ENCODE data around the gene NUDCD3.
A peak's percentile ranks its signal among the peaks of the same experiment; 100 is the strongest.

Gene NUDCD3

DNA sequence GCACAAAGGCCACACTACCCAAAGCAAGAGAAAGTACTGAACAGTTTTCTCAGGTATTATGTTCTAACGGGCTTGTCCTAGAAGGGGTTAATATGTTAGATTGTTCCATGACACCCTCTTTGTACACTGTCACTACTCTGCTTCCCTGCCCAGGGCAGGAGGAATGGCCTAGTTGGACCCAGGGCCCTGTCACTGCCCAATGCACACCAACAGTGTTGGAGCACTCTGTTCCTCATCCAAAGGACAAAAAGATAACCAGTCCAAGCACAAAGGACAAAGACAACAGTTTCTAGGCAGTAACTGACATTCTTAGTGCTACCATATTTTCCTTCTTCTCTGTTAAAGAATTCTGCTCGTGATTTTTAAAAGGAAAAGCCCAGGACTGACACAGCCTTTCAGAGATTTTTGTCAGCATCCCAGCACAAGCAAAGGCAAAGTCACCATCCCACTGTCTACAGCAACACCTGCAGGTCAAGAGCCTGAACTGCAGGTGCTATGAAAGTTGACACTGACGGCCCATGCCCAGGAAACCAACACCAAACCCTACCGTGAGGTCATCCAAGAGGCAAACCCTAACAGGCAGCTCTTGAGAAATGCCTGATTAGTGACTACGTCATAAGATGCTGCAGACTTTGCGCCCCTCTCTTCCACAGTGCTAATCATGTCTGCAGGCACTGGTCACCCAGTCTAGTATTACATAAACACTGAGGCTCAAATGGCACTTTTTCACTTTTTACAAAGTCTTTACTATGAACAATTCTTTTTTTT lies 13.2 kb downstream of the NUDCD3 start:
- peak; percentile 75 for DNase-seq

DNA sequence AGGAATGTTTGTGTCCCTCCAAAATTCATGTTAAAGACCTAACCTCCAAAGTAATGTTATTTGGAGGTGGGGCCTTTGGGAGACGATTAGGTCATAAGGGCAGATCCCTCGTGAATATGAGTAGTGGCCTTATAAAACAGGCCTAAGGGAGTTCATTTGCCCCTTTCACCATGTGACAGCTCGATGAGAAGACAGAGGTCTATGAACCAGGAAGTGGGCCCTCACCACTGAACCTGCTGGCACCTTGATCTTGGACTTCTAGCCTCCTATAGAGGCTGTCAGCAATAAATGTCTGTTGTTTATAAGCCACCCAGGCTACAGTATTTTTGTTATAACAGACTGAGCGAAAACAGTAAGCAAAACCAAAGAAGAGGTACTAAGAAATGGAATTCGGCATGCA lies 14.1 kb downstream of the NUDCD3 start:
- DNase-seq = no peak

DNA sequence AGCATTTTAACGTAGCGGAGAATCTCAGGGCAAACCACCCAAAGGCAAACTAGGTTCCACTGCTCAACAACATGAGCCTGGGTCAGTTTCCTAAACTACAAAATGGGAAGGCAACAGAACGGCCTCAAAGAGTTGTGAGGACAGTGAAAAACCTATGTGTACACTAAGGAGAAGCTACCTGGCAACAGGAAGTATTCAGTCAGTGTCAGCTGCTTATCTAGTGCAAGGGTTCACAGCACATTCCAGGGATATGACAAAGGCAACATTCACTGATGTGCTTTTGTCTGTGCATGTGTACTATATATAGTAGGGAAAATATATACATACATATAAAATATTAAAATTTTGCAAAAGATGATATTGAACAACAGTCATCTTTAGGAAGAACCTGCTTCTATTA lies 17.2 kb downstream of the NUDCD3 start:
- DNase-seq = no peak

DNA sequence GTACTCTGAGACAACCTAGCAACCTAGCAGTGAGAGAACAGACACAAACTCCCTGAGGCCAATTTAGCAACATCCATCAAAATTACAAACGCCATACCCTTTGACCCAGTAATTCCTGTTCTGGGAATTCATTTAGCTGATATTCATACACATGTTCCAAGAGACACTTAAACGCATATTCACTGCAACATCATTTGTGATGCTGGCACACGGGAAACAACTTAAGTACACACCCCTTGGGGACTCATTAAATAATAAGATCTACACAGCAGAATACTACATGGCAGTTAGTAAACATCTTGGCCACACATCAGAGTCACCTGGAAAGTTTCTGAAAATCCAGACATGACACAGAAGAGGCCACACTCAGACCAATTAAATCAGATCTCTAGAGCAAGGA lies 17.6 kb downstream of the NUDCD3 start:
- DNase-seq = no peak

DNA sequence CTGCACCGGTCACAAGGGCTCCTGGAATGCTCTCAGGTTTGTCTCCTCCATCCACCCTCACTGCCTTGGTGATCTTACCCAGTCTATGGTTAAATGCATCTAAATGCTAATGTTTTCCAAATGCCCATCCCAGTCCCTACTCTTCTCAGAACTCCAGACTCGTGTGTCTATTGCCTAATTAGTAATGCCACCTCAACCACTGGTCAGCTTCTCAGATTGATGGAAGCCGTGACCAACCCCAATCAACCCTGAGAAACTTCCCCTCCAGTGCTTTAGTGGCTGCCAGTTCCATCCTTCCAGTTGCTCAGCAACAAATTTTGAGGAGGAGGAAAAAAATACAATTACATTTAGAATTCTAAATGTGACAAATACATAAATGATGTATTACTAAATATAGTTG lies 18.6 kb downstream of the NUDCD3 start:
- DNase-seq = no peak

GRCh38 chr7:44471436-44471835 lies 19.0 kb downstream of the NUDCD3 start:
- DNase-seq = no peak

GRCh38 chr7:44470628-44471245 lies 19.7 kb downstream of the NUDCD3 start:
- DNase-seq = no peak

- no peak for DNase-seq
Observed at GRCh38 chr7:44470135-44470479, 20.4 kb downstream of the NUDCD3 start.

DNA sequence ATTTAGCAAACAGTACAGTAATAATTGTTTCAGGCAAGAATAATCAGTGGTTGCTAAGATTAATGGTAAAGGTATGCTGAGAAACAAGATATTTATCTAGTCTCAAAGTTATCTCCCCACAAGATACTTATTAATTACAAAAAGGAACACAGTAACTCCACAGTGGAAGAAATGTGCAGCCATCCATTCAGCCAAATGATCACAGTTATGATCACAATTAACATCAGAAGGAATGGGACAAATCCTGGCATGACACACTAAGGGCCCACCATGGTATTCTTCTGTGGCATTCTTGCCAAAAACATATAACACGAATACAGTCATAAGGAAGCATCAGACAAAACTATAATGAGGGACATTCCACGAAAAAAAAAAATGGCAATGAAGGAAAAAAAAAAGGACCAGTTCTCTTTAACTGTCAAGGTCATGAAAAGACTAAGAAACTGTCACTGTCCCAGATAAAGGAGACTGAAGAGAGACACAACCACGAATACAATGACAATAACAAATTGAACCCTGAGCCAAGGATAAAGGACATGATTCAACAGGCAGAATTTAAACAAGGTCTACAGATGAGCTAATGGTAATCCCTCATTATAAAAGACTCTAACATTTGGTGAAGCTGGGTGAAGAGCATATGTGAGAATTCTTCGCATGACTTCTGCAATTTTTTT lies 20.9 kb downstream of the NUDCD3 start:
- DNase-seq = no peak

DNA sequence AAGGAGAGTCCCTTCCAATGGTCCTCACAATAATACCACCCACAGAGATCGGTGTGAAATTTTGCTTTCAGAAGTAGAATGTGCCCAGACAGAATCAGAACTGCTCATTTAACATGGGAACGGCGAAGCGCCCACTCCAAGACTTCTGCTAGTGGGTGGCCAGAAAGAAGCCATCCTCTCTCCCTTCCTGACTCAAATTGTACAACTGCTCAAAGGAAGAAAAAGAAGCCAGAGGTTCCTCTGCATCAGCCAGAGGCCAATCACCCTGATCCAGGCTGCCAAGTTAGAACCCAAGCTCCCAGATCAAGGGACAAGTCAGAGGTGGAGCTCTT lies 23.3 kb downstream of the NUDCD3 start:
- DNase-seq = no peak

- no peak for DNase-seq
Observed at GRCh38 chr7:44466300-44467216, 23.9 kb downstream of the NUDCD3 start.

DNA sequence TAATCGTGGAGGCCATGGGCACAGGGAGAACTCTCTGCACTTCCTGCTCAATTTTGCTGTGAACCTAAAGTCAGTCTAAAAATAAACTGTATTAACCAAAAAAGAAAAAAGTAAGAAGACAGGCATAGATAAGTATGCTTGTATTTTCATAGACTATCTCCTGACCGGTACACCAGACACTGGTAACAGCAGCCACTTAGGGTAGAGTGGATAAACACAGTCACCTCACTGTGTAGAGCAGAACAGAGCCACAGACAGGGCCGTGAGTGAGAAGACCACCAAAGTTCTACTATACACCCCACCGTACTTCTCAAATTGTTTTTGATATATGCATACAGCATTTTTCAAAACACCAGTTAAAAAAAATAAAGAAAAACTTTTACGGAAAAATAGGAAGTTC lies 25.0 kb downstream of the NUDCD3 start:
- no peak for DNase-seq

DNA sequence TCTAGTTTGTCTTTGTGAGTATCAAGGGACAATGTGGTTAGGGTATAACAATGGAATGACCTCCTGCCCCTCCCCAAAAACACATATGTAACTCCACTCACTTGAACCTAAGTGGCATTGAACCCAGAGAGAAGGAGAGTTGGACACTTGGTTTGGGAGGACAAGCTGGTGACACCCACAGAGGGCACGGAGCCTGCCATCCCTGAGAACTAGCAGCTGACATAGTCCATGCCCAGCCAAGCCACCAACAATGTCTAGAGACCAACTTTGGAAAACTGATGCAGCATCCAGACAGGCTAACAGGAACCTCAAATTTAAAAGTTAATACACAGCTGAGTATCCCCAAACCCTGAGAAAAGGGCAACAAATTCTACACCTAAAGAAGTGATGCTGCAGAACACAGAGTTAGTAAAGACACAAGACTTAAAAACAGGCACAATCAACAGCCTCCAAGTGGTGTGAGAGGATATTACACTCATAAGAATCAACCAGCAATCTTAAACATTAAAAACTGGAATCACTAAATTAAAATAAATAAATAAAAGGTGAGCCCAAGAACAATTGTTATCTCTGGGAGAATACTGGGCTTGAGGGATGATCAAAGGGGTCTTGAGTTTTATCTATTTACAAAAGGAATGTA lies 27.2 kb downstream of the NUDCD3 start:
- DNase-seq = no peak

DNA sequence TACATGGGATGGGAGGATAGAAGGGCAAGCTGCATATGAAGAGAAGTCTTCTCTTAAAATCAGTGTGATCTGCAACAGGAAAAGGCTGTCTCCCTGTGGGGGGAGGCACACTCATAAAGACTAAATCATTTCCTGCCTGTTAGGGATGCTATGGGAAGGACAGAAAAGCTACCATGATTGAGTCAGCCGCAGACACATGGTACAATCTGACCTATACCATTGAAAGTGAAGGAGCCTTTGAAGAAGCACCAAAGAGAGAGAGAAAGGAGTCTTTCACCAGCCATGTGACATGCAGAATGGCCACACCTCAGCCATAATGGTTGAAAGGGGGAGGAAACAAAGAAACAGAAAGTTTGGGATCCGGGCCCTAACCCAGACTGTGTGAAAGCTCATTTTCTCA lies 29.1 kb downstream of the NUDCD3 start:
- peak; percentile 80 for DNase-seq

DNA sequence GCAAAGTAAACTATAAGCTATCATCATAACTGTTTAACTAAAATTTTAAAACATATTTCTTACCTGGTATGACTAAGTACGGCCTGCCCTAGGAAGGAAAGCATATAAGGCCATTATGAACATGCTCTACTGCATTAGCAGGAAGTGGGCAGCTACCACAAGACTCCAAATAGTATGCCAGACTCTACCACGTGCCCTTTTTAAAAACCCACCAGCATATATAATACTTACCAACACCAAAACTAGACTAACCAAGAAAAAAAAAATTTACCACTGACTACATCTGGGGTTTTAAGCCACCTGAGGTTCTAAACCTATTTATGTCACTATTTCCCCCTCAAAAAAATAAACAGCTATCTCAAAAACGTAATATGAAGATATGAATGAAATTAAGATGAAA lies 30.1 kb downstream of the NUDCD3 start:
- peak; percentile 86 for DNase-seq

GRCh38 chr7:44455155-44455554 lies 35.3 kb downstream of the NUDCD3 start:
- no peak for DNase-seq

- DNase-seq = peak; percentile 34
Observed at GRCh38 chr7:44454348-44454747, 36.1 kb downstream of the NUDCD3 start.

GRCh38 chr7:44451123-44451522 lies 39.3 kb downstream of the NUDCD3 start:
- no peak for DNase-seq

- no peak for DNase-seq
Observed at GRCh38 chr7:44449584-44449928, 40.9 kb downstream of the NUDCD3 start.

- no peak for DNase-seq
Observed at GRCh38 chr7:44448922-44449583, 41.4 kb downstream of the NUDCD3 start.

GRCh38 chr7:44447874-44448425 lies 42.5 kb downstream of the NUDCD3 start:
- no peak for DNase-seq

All from activated CD4-positive, alpha-beta T cell treated with anti-CD3 and anti-CD28 coated beads, Interleukin-2, amount 50 U/mL, for 16 hours (primary cell).